NCI-H446 treated with DMSO at 0.1 percent for 48 hours (cell line): ENCODE measurements around the gene SETBP1.
A peak's percentile ranks its signal among the peaks of the same experiment; 100 is the strongest.

Source experiments
- DNase-seq: peaks from one replicate; lab custom pipeline; 2025; lab: John Stamatoyannopoulos, UW

Gene SETBP1

GRCh38 chr18:44680273-44681075 is at the start of gene SETBP1:
TSS of gene SETBP1 (plus strand) at chr18:44680888. CDS start at chr18:44701347, 20,459 bp downstream.
- DNase-seq = peak; percentile 74

- no peak for DNase-seq
Measured at GRCh38 chr18:44632469-44633145, 48.1 kb upstream of the SETBP1 start.

GRCh38 chr18:44635546-44635945 is 45.1 kb upstream of the SETBP1 start:
- no peak for DNase-seq

DNA sequence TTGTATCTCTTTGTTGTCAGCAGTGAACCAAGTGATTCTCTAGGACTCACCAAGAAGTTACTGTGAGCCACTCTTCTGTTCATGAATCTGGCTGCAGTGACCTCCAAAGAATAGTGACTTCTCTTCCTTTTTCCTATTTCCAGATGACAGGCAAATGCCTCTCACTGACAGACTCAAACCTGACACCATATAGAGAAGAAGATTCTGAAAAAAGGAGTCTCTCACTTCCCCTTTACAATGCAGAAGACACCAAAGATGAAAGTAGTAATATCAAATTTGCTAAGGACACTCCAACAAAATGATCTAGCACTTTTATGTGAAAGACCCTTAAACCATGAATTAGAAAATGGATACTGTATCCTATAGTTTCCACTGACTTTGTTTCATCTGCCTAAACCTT is 44.4 kb upstream of the SETBP1 start:
- DNase-seq = no peak

DNA sequence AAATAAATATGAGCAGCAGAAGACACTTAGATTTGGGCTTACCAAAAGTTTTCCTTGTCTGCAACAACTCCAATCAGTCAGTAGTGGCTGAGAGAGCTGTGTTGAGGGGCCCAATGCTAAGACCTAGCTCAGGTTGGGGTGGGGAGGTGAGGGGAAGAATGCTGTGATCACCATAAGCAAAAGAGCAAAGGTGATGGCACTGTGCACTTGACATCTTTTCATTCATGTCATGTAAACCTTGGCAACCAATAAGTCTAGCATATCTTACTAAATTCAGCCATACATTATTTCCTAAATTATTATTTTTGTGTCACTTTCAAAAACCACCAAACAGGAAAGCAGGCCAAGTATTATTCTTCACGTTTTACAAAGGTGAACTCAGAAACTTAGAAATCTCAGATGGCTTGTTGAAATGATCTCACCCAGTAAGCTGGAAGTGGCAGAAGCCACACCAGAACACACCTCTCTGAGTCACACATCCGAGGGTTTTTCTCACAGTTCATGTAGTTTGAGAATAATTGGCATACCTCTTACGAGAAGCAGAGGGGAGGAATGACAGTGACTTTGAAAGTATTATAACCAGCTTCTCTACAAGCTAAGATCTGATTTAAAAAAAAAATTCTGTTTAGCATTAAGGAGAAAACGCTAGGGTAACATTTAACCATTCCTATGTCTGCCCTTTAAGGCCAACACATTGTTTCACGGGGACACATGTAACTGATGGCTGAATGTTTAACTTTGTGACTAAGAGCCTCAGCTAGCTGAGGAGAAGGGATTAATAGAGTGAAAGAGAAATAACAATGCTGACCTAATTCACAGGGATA is 43.3 kb upstream of the SETBP1 start:
- DNase-seq = no peak

DNA sequence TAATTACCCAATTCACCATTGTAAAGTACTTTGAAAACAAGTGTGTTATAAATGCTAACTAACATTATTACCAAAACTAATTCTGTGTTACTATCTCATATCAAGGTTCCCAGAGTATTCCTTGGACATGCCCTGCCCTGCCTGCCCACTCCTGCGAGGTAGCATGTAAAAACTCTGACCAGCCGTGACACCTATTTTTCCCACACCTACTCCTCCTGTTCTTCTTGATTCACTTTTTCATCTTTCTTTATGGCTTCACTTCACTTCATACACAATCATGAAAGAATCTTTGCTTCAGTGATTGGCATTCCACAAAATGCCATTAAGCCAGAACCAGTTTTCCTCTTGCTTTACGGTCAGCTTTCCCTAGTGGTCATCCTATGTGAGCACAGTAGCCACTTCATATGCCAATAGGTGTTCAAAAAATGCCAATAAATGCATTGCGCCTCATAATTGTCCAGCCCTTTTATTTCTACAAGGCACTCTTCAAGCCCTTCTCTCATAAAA is 42.6 kb upstream of the SETBP1 start:
- DNase-seq = no peak

- DNase-seq = no peak
Measured at GRCh38 chr18:44638811-44639210, 41.9 kb upstream of the SETBP1 start.

DNA sequence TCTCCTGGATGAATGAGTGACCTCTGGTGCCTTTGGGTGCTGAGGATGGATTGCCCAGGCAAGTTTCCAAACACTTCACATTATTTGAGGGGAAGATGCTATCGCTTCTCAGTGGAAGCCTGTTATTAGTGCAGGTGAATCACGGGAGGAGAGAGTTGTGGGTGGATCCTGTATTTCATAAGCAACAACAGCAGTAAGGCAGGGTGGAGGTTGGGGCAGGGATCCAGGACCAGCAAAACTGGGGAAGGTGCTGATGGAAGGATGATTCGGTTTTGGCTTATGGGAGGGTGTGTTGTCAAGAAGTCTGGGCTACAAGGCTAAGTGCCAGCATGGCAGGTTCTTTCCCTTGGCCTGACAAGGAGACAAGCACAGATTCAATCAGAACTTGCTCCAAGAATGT is 37.7 kb upstream of the SETBP1 start:
- no peak for DNase-seq

GRCh38 chr18:44651478-44651877 is 29.2 kb upstream of the SETBP1 start:
- DNase-seq = no peak

DNA sequence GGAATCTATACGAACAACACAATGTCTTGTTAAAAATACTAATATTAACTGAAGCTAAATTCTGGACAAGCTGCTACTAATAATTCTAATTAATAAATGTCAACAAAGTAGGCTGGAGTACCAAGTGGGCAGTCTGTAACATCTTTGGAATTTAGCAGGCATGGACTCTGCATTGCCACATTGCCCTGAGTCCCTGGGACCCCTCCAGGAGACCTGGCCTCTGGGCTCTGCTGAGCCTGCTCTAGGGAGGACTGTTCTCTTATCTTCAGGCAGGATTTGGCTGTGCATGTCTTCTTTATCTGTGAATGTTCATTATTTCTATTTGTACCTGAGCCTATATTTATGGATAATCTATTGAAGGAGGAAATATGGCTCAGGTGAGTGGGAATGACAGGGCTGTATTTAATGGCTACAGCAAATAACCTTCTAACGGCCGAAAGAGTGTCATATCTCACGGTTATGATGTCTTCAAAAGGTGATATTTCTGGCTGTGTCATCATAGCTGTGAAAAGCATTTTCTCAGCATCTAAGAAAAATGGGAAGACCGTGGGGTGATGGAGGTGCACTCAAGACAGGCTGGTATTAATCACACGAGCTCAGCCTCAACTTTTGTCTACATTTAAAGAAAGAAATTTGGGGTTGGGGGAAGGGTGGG is 28.6 kb upstream of the SETBP1 start:
- DNase-seq = no peak

GRCh38 chr18:44652722-44653121 is 28.0 kb upstream of the SETBP1 start:
- DNase-seq = no peak

DNA sequence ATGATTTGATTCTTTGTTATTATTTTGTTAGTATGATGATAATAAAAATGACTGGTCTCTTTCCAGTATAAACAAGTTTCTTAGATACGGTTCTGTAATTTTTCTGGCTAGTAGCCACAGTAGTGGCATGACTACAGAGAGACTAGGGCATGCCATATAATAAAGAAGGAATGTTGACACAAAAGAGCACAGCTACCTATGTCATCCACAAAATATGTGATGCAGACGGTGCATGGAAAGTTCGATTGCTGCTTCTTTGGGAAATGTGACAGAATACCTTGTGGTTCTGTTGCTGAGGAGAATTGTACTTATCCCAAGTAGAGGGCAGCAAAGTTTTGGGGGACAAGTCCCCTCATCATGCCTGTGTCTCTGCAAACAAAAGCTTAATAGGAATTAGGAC is 26.1 kb upstream of the SETBP1 start:
- no peak for DNase-seq

- no peak for DNase-seq
Measured at GRCh38 chr18:44655435-44655834, 25.3 kb upstream of the SETBP1 start.

DNA sequence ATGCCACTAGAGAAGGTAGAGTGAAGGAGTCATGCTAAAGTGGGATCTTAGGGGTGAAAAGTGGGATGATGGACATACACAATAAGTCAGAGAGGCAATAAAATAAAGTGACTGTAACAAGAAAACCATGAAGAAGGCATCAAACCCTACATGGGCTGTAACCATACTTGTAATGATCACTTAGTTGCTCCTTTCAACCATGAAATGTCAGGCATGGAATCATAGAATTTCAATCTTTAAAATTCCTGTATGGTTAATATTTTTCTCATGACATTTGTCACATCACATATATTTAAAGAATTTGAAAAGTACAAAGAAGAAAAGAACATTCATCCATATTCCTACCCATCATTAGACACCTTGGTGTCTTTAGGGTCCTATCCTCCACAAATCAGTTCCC is 20.9 kb upstream of the SETBP1 start:
- no peak for DNase-seq

GRCh38 chr18:44668270-44668975 is 12.3 kb upstream of the SETBP1 start:
- no peak for DNase-seq

DNA sequence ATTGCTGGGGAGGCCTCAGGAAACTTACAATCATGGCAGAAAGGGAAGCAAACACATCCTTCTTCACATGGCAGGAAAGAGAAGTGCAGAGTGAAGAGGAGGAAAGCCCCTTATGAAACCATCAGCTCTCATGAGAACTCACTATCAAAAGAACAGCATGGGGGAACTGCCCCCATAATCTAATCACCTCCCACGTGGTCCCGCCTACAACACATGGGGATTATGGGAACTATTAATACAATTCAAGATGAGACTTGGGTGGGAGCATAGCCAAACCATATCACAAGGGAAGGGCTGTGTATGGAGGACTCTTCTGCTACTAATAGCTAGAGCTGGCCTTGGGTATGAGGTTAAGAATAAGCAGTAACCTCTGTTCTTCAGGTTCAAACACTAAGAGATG is 8.8 kb upstream of the SETBP1 start:
- no peak for DNase-seq

DNA sequence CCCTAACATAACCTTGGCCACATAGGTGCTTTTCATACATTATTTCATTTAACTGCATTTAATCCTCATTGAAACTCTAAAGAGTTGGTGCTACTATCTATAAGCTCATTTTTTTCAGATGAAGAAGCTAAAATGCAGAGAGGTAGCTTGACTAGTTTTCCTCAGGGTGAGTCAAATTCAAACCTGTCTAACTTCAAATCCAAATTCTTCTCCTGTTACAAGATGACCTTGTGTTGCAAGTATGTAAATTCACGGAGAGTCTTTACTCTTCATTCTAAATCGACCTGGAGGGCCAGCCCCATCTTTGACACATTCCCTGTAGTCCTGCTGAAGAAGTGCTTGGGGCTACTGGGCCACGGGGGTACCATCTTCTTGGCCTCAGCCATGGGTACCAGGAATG is 8.2 kb upstream of the SETBP1 start:
- DNase-seq = no peak

GRCh38 chr18:44673256-44673880 is 7.3 kb upstream of the SETBP1 start:
- no peak for DNase-seq

DNA sequence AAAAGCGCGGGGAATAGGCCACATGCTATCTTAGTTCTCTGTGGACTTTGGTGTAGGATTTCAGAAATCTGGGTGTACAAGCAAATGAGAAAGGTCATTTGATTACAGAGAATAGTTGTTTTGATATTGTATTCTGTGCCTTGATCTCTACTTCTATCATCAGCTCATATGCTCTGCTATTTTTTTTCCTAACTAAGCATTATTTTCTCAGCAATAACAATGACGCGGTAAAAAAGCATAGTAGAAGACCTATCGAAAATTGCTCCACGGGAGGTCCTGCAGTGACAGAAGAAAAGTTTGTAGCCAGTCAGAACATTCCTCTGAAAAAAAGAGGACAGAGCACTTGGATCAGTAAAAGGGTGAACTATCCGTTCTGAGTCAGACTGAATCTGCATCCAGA is 2.8 kb upstream of the SETBP1 start:
- no peak for DNase-seq

GRCh38 chr18:44678725-44679055 is 2.0 kb upstream of the SETBP1 start:
- no peak for DNase-seq
